Measurements from ENCODE around the gene ATP9A. TPM values are rescaled to one million over a fixed set of nuclear protein-coding genes. Genes with fewer than 3 reads are reported as not detected.

ATP9A gene
- polyA plus RNA-seq, 1 of the 3 experiments (the other 2 are of a cell fraction): 11.0 TPM

GRCh38 chr20:51571460-51571794 lies 196.8 kb downstream of the ATP9A start (continued):
- no peak for TF ChIP-seq NFIC (IDR thresholded peaks at IDR 0.05; ENCODE audit: borderline replicate concordance)
- TF ChIP-seq JUND (IDR thresholded peaks at IDR 0.05): no peak
- no peak for TF ChIP-seq EP300 (IDR thresholded peaks at IDR 0.05; ENCODE audit: borderline replicate concordance in 1 of 2, low read depth in 1 of 2, low read length in 1 of 2)
- no peak for TF ChIP-seq USF2 (IDR thresholded peaks at IDR 0.05; ENCODE audit: borderline replicate concordance, low read depth, low read length)
- TF ChIP-seq IRF3 (IDR thresholded peaks at IDR 0.05; ENCODE audit: low read depth, low read length): no peak
- TF ChIP-seq YY1 (IDR thresholded peaks at IDR 0.05; ENCODE audit: low read depth): no peak
- TF ChIP-seq NRF1 (IDR thresholded peaks at IDR 0.05; ENCODE audit: low read depth, low read length): no peak
- TF ChIP-seq CTCF (IDR thresholded peaks at IDR 0.05): no peak

- 49% methylated on average over 13 of the region's 16 CpGs for WGBS (ENCODE audit: low lambda C conversion rate)
- H3K79me2 ChIP-seq (ENCODE audit: insufficient read depth): no peaks in the 10 kb centered on the region
- no peaks in the 10 kb centered on the region for H3K27me3 ChIP-seq (ENCODE audit: insufficient read depth)
- H3F3A ChIP-seq (replicated peaks; ENCODE audit: insufficient read depth): peaks cover 3% of the 10 kb centered on the region
- H3K9me3 ChIP-seq: no peaks in the 10 kb centered on the region
- TF ChIP-seq ELF1 (IDR thresholded peaks at IDR 0.05): no peak
- TF ChIP-seq EP300 (IDR thresholded peaks at IDR 0.05; ENCODE audit: borderline replicate concordance in 1 of 2, low read depth in 1 of 2, low read length in 1 of 2): no peak
- TF ChIP-seq RXRA (IDR thresholded peaks at IDR 0.05; ENCODE audit: borderline replicate concordance, low read depth): no peak
- no peak for TF ChIP-seq MXI1 (IDR thresholded peaks at IDR 0.05; ENCODE audit: low read depth, low read length)
- no peak for TF ChIP-seq SIN3A (IDR thresholded peaks at IDR 0.05; ENCODE audit: borderline replicate concordance, low read depth, low read length)
- no peak for TF ChIP-seq CHD2 (IDR thresholded peaks at IDR 0.05; ENCODE audit: low read length, partially characterized antibody)
- TF ChIP-seq NRF1 (IDR thresholded peaks at IDR 0.05; ENCODE audit: low read depth, low read length): no peak
- no peak for TF ChIP-seq EZH2phosphoT487 (IDR thresholded peaks at IDR 0.05; ENCODE audit: borderline replicate concordance, low read depth)
- no peak for TF ChIP-seq RFX5 (IDR thresholded peaks at IDR 0.05; ENCODE audit: low read length)
- no peak for TF ChIP-seq IRF3 (IDR thresholded peaks at IDR 0.05; ENCODE audit: low read depth, low read length)
- TF ChIP-seq JUND (IDR thresholded peaks at IDR 0.05): no peak
- no peak for TF ChIP-seq TEAD4 (IDR thresholded peaks at IDR 0.05; ENCODE audit: borderline replicate concordance, insufficient read depth)
- ChIA-PET POLR2A (no interaction called here), CTCF (interaction anchor here (1.0 to 1.4 kb wide), 4 partner anchors 10 to 264 kb away, joined by 3 to 5 read pairs (median 4); no protein-coding TSS in a partner anchor)
- H3K4me2 ChIP-seq: no peak overlapping the region
- no peak overlapping the region for H3K27ac ChIP-seq (ENCODE audit: low read depth in 2 of 2, low read length in 1 of 2)
- H3K4me1 ChIP-seq (ENCODE audit: control insufficient read depth in 1 of 2, insufficient read depth in 2 of 2, low read depth in 1 of 2, low read length in 1 of 2): peaks cover 0 to 2% of the 10 kb centered on the region in 2 experiments; a peak in 1 of 4 replicates
- H3K4me3 ChIP-seq (ENCODE audit: low read depth in 2 of 2, low read length in 1 of 2): no peak overlapping the region
- no peaks in the 10 kb centered on the region for H3K9me2 ChIP-seq
- no peak overlapping the region for H3K9ac ChIP-seq
- no peaks in the 10 kb centered on the region for H3K36me3 ChIP-seq (replicated peaks in 1 of 2; ENCODE audit: control insufficient read depth in 1 of 2, insufficient read depth in 2 of 2, low read length in 1 of 2)
- no peak for DNase-seq
- no peaks in the 10 kb centered on the region for H4K20me1 ChIP-seq (ENCODE audit: insufficient read depth)
- no peak overlapping the region for H2AFZ ChIP-seq (ENCODE audit: low read depth)
Observed at GRCh38 chr20:51570739-51571459, 197.3 kb downstream of the ATP9A start.
